Hematopoietic multipotent progenitor cell treated with erythropoietin and hydrocortisone succinate and interleukin-3 and kit ligand, for 6 days (in vitro differentiated cells): ENCODE results near the gene TTC39A.
"Not testable (repeated sequence)": the region's sequence is repeated elsewhere in the genome, so short reads cannot be mapped to it uniquely, and the experiment has no call there.

Source experiments
- DNase-seq: peaks from one replicate; pipeline ENCODE4 v3.0.0-alpha.2; 2015

The TTC39A gene

DNA sequence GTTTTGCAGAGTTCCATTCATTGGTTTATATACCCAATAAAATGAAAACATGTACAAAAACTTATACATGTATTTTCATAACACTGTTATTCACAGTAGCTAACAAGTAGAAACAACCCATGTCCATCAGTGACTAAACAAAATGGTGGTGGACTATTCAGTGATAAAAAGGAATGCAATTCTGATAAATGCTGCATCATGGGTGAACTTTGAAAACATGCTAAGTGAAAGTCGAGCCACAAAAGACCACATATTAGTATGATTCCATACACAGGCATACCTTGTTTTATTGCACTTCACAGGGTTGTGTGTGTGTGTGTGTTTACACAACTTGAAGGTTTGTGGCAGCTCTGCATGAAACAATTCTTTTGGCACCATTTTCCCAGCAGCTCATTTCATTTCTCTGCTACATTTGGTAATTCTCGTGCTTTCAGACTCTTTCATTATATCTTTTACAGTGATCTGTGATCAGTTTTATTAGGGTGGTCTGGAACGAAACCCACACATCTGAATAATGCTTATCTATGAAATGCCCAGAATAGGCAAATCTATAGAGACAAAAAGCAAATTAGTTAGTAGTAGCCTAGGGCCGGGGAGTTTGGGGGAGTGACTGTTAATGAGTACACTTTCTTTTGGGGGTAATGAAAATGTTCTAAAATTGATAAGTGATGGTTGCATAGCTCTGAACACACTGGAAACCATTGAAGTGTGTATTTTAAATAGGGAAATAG, 67.0 kb downstream of the TTC39A start:
- DNase-seq: no peak

DNA sequence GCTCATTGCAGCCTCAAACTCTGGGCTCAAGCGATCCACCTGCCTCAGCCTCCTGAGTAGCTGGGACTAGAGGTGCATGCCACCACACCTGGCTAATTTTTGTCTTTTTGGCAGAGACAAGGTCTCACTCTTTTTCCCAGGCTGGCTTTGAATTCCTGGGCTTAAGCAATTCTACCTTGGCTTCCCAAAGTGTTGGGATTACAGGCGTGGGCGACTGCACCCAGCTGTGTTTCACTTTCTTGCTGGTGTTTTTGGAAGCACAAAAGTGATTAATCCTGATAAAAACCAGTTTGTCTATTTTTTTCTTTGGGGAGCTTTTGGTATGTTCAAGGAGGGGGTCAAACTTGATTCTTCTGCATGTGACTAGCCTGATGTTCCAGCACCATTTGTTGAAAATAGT, 75.0 kb downstream of the TTC39A start:
- DNase-seq: no peak

DNA sequence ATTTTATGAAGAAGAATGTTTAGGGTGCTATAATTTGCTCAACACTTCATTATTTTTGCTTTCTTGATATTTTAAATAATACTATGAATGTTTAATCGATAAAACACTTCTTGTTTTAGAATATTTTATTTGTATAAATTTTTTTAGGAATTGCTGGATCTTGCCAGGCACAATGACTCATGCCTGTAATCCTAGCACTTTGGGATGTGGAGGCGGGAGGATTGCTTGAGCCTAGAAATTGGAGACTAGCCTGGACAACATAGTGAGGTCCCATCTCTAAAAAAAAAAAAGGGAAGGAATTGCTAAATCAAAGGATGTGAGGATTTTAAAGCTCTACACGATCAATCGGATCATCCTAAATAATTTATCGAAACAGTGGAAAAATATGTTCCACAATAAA, 76.7 kb downstream of the TTC39A start:
- no peak for DNase-seq

DNA sequence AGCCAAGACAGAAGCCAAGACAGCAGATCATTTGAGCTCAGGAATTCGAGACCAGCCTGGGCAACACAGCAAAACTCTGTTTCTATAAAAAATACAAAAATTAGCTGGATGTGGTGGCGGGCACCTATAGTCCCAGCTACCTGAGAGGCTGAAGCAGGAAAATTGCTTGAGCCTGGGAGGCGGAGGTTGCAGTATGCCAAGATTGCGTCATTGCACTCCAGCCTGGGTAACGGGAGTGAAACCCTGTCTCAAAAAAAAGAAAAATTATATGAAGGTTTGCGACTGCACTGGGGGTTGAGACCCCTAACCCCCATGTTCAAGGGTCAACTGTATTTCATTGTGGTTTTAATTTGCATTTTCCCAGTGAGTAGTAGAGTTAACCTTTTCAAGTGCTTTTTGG, 78.0 kb downstream of the TTC39A start:
- no peak for DNase-seq

DNA sequence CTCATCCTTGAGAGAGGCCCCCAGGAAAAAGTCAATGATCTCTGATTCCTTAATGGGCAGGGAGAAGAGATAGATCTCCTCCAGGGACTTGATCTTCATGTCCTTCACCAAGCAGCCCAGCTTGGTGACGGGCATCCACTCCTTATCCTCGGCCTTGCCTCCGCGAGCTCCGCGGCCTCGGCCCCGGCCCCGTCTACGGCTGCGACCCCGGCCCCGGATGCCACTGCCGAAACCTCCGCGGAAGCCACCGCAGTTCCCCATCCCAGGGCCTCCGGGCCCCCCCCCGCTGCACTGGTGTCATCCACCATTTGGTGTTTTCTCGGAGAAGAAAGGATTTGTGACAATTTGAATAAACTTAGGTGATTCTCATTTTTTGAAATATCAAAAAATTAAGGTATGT, 79.2 kb downstream of the TTC39A start:
- DNase-seq: not testable (repeated sequence)

DNA sequence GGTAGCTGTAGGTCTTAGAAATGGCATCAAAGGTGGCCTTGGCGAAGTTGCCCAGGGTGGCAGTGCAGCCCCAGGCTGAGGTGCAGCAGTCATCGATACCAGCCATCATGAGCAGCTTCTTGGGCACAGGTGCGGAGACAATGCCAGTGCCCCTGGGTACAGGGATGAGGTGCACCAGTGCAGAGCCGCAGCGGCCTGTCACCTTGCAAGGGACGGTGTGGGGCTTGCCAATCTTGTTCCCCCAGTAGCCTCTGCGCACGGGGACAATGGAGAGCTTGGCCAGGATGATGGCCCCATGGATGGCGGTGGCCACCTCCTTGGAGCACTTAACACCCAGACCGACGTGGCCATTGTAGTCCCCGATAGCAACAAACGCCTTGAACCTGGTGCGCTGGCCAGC, 79.6 kb downstream of the TTC39A start:
- DNase-seq: not testable (repeated sequence)

DNA sequence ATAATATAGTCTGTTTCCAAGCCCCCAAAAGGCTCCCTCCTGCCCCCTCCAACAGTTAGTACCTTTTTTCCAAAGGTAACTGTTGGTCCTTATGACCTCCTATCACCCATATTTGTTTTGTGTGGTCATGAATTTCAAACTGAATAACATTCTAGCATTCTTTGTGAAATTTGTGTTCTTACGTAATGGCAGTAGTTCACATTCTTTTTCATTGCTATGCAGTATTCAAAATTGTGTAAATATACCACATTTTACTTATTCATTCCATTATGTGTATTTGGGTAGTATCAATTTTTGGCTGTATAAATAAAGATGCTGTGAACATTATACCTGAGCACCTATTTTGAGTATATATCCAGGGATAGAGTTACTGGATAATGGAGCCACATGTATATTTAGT, 80.9 kb downstream of the TTC39A start:
- DNase-seq: no peak

DNA sequence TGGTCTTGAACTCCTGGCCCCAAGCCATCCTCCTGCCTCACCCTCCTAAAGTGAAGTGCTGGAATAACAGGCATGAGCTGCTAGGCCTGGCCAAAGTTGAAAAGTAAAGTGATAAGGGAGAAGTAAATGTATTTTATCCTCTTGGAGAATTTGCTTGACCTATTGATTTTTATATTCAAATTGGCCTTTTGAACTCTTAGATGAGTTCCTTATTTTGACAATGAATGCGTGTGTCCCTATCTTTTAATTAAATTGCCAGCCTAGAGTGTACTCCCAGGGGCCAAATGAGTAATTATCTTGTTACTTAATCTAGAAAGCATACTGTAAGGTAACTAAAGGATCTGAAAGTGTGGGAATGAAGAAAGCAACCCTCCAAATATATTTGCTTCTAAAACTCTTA, 82.9 kb downstream of the TTC39A start:
- DNase-seq: no peak

DNA sequence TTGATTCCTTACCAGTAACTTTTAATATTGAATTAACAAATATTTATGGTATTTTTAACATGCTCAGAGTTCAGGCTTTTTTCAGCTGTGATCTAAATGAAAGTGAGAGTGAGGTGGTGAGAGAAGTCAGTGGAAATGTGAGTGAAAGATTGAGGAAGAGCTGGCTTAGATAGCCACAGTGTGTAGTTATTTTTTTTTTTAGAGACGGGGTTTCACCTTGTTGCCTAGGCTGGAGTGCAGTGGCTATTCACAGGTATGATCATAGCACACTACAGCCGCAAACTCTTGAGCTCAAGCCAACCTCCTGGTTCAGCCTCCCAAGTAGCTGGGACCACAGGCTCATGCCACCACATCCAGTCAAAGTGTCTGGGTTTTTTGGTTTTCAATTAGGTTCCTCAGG, 83.3 kb downstream of the TTC39A start:
- no peak for DNase-seq

DNA sequence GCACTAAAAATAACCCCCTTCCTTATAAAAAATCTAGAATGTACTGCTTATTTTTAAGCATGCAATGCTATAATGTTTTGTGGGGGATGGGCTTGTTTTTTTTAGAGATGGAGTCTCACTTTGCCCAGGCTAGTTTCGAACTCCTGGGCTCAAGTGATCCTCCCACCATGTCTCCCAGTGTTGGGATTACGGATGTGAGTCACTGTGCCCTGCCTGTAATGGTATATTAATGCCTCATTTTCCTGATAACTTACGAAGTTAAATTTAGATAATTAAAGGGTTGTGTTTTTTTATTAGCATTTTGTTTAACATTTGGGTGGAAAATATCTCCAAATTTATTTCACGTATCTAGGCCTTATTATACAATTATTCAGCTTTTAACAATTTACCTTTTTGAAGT, 87.8 kb downstream of the TTC39A start:
- no peak for DNase-seq

DNA sequence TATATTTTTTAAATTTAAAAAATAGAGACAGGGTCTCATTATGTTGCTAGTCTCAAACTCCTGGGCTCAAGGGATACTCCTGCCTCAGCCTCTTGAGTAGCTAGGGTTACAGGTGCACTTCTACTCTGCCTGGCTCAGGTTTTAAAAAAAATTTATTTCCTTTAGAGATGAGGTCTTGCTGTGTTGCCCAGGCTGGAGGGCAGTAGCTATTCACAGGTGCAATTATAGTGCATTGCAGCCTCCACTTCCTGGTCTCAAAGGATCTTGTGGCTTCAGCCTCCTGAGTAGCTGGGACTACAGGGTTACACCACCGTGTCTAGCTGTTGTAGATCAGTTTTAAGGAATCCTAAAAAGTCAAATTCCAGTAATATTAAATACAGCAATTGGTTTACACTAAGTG, 89.2 kb downstream of the TTC39A start:
- DNase-seq: no peak

DNA sequence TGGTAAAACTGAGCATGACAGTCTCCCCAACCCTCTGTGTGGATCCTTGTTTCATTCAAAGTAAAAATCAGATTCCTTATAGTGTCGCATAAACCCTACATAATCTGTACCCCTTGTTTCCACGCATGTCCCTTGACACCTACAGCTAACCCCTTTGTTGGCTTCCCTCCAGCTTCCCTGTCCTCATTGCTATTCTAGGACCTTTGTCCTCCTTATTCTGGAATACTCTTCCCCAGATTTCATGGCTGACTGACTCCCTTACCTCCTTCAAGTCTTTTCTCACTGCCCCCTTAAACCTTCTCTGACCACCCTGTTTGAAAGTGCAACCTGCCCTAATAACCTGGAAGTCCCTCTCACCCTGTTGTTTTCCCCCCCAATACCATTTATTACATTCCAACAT, 90.3 kb downstream of the TTC39A start:
- DNase-seq: no peak

DNA sequence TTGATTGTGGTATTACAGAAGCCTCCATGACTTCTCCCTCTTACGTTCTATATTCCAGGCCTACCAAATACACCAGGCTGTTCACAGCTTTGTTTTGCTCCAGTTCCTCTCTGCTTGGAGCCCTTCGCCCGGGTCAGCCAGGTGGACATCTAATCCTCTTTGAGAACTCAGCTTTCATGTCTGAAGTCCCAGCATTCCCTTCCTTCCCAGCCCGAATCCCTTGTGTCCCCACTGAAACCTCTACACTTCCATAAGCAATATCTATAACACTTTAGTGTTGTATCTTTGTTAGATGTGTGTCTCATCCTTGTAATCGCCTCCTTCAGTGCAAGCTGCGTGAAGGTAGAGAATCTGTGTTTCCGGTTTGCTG, 92.3 kb downstream of the TTC39A start:
- DNase-seq: no peak

DNA sequence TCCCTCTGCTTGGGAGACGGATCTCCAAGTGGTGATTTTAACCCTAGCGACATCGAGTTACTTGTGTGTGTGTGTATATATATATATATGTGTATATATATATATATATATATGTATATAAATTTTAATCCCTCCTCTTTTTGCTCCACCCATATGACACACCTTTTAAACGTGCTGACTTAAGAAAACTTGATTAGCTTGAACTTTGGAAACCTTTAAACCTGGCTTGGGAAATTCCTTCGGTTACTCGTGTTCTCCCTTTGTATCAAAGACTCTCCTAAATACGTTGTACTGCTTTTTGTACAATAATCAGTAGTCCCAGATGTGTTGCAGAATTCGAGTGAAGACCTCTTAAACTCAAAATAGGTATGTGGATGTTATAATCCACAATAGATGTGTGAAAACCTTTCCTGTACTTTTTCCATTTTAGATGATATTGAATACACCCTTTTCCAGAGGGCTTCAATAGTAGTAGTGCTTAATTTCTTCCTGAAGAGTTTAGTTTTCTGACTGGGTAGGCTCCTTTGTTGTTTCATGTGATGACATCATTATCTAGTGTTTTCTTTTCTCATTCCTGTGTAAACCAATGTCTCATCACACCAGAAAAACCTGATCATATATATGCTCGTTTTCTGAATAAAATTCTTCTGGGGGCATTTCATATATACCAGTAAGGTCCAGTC, 92.9 kb downstream of the TTC39A start:
- no peak for DNase-seq
